ENCODE measurements around the gene WDR90. TPM values are rescaled to one million over a fixed set of nuclear protein-coding genes. Genes with fewer than 3 reads are reported as not detected.

The WDR90 gene
- polyA plus RNA-seq, 2 of the 4 experiments (the other 2 are of a cell fraction), result 6.5 to 30.7 TPM

DNA sequence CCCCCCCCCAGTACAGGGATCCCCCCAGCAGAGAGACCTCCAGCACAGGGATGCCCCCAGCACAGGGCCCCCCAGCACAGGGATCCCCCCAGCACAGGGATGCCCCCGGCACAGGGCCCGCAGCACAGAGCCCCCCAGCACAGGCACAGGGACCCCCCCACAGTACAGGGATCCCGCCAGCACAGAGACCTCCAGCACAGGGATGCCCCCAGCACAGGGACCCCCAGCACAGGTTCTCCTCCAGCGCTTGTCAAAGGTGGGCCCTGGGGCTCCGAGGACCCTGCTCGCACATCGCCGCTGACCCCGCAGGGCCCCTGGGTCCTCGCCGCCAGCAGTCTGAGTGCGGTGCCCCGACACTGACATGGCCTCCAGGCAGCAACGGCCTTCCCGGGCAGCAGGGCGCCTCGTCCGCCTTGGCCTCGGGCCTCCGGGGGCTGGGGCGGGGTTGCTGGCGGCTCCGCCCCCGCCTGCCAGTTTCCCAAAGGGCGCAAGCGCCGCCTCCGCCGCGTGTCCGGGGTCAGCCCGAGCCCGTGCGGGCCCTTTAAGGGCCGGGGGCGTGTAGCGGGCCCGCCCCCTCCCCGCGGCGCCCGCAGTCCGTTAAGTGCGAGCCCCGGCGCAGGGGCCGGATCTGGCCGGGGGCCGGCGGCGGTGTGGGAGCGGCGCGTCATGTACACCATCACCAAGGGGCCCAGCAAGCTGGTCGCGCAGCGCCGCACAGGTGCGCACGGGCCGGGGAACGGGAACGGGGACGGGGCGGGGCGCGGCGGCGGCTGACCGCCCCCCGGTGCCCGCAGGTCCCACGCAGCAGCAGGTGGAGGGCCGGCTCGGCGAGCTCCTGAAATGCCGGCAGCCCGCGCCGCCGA lies 7.6 kb upstream of the WDR90 start, which contains the start of gene MCRIP2:
MCRIP2 (plus strand) TSS at position 503 of the 863 bp plus-strand sequence; CDS start at position 667, 164 bp downstream.
- Histone ChIP-seq H3K4me3 (peak within 1 kb of the TSS; percentile 54), H3K27ac (peak within 1 kb of the TSS; percentile 64 to 94), H3K4me2 (peak within 1 kb of the TSS; percentile 86), H3K4me1 (peaks cover 43% of the 10 kb centered on the region), H3K9me3 (no peaks in the 10 kb centered on the region)
- ChIA-PET POLR2A (no interaction called here), CTCF (interaction anchor here (0.5 to 2.0 kb wide), 3 partner anchors 17 to 46 kb away, joined by 3 to 10 read pairs (median 3); no protein-coding TSS in a partner anchor)
- FAIRE-seq (no peak), ATAC-seq (peak; percentile 57 to 71), DNase-seq (ENCODE audit: low read depth in 1 of 2, low spot score in 1 of 2) (peak; percentile 77 to 84)
- WGBS (ENCODE audit: missing lambda C conversion rate), result 0% methylated on average over 17 of the region's 81 CpGs
- TF ChIP-seq BHLHE40 (IDR thresholded peaks at IDR 0.05; ENCODE audit: low read depth, low read length), result no peak
- no peak for TF ChIP-seq SREBF2 (IDR thresholded peaks at IDR 0.05)
- peak; percentile 72 for TF ChIP-seq POLR2A (IDR thresholded peaks at IDR 0.05; ENCODE audit: low read length)
- peak; percentile 55 for TF ChIP-seq E2F6 (IDR thresholded peaks at IDR 0.05; ENCODE audit: borderline replicate concordance, low read depth)
- TF ChIP-seq JUN (IDR thresholded peaks at IDR 0.05), result peak in 1 of 2 experiments; percentile 68; a peak in 3 of 5 replicates
- TF ChIP-seq TFCP2L1 (CRISPR knock-in tag; IDR thresholded peaks at IDR 0.05), result no peak
- TF ChIP-seq PHF8 (IDR thresholded peaks at IDR 0.05; ENCODE audit: borderline replicate concordance, low read depth), result peak; percentile 30; the same call in 1 of the 2 replicates
- no peak for TF ChIP-seq HDAC2 (IDR thresholded peaks at IDR 0.05)
- TF ChIP-seq MAX (IDR thresholded peaks at IDR 0.05), result peak; percentile 53
- peak; percentile 21; the same call in 1 of the 2 replicates for TF ChIP-seq MYC (IDR thresholded peaks at IDR 0.05; ENCODE audit: borderline replicate concordance, low read length)
- TF ChIP-seq RARB (CRISPR knock-in tag; IDR thresholded peaks at IDR 0.05), result no peak

GRCh38 chr16:642189-643049 lies 6.7 kb upstream of the WDR90 start:
- ATAC-seq, result peak; percentile 25 to 38
- ChIA-PET CTCF (interaction anchor here (0.6 to 2.0 kb wide), 4 partner anchors 17 to 52 kb away, joined by 3 to 10 read pairs (median 3); partner anchors contain the start of gene RAB40C), POLR2A (no interaction called here)
- TF ChIP-seq E2F6 (IDR thresholded peaks at IDR 0.05; ENCODE audit: borderline replicate concordance, low read depth) (peak; percentile 66; the same call in 1 of the 2 replicates), SMC3 (IDR thresholded peaks at IDR 0.05) (no peak), MAX (IDR thresholded peaks at IDR 0.05) (peak; percentile 56), PHF8 (IDR thresholded peaks at IDR 0.05; ENCODE audit: borderline replicate concordance, low read depth) (peak; percentile 8; the same call in 1 of the 2 replicates), USF2 (IDR thresholded peaks at IDR 0.05) (no peak)
- TF ChIP-seq, protein P1, sequence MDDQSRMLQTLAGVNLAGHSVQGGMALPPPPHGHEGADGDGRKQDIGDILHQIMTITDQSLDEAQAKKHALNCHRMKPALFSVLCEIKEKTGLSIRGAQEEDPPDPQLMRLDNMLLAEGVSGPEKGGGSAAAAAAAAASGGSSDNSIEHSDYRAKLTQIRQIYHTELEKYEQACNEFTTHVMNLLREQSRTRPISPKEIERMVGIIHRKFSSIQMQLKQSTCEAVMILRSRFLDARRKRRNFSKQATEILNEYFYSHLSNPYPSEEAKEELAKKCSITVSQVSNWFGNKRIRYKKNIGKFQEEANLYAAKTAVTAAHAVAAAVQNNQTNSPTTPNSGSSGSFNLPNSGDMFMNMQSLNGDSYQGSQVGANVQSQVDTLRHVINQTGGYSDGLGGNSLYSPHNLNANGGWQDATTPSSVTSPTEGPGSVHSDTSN (IDR thresholded peaks at IDR 0.05), result no peak
- peak overlapping the region; percentile 86 for H3K4me2 ChIP-seq
- no peak for FAIRE-seq
- 13% methylated on average over 13 of the region's 72 CpGs for WGBS (ENCODE audit: missing lambda C conversion rate)
- H3K9me3 ChIP-seq, result no peaks in the 10 kb centered on the region
- DNase-seq (ENCODE audit: low read depth in 1 of 2, low spot score in 1 of 2), result peak in 1 of 2 experiments; percentile 52
- H3K4me3 ChIP-seq, result peak overlapping the region; percentile 54
- peaks cover 45% of the 10 kb centered on the region for H3K4me1 ChIP-seq
- peak overlapping the region; percentile 64 to 94 for H3K27ac ChIP-seq

GRCh38 chr16:643050-643368 lies 6.2 kb upstream of the WDR90 start:
- TF ChIP-seq NR3C1 (IDR thresholded peaks at IDR 0.05) (no peak), MAX (IDR thresholded peaks at IDR 0.05) (no peak), EP300 (IDR thresholded peaks at IDR 0.05) (no peak), HOXB5 (CRISPR knock-in tag; IDR thresholded peaks at IDR 0.05) (no peak)
- ATAC-seq (no peak), FAIRE-seq (no peak), DNase-seq (ENCODE audit: low read depth in 1 of 2, low spot score in 1 of 2) (no peak)
- CTCF ChIA-PET, result interaction anchor here (0.6 to 2.0 kb wide), 5 partner anchors 14 to 95 kb away, joined by 3 to 10 read pairs (median 3); partner anchors contain the start of gene RAB40C
- H3K9me3 ChIP-seq, result no peaks in the 10 kb centered on the region
- H3K4me2 ChIP-seq, result peak overlapping the region; percentile 86
- WGBS (ENCODE audit: missing lambda C conversion rate), result 91% methylated on average over 11 of the region's 13 CpGs
- H3K4me1 ChIP-seq, result peaks cover 46% of the 10 kb centered on the region
- POLR2A ChIA-PET, result no interaction called here
- H3K27ac ChIP-seq, result peak overlapping the region; percentile 64 to 94; a peak in 5 of 6 replicates
- peak overlapping the region; percentile 54; the same call in 2 of the 3 replicates for H3K4me3 ChIP-seq
